Keratinocyte (primary cell): Measurements from ENCODE around the gene IFT122. TPM values are rescaled to one million over a fixed set of nuclear protein-coding genes. Genes with fewer than 3 reads are reported as not detected.

Experiments used
- DNase-seq: peaks from one replicate; pipeline ENCODE4 v3.0.0-alpha.2; 2011; ENCODE audit warnings: low read depth, missing footprints, low spot score
- FAIRE-seq: peaks from 2 replicates; lab custom pipeline; 2011; peaks lifted over from hg19 to GRCh38; lab: Jason Lieb, UNC
- H2AFZ ChIP-seq: 2 replicates; pipeline ENCODE4 v1.6.0; 2012; ENCODE audit warnings: low read length, control low read depth, inconsistent platforms; ENCODE audit not compliant: control insufficient read depth
- H3K27ac ChIP-seq: 2 replicates; pipeline ENCODE4 v1.5.1; 2011; ENCODE audit warnings: low read length; ENCODE audit not compliant: control insufficient read depth, insufficient read depth
- H3K27me3 ChIP-seq: 3 replicates; pipeline ENCODE4 v1.6.0; 2011; ENCODE audit warnings: low read length; ENCODE audit not compliant: control insufficient read depth, insufficient read depth; ENCODE audit errors: extremely low read depth
- H3K36me3 ChIP-seq, 2 experiments: 2 replicates in 1 of 2; 3 replicates in 1 of 2; pipeline ENCODE4 v1.5.1; 2011; ENCODE audit warnings: low read length in 2 of 2, mild to moderate bottlenecking in 1 of 2; ENCODE audit not compliant: control insufficient read depth in 2 of 2, insufficient read depth in 2 of 2; ENCODE audit errors: extremely low read depth in 1 of 2
- H3K4me1 ChIP-seq: 3 replicates; pipeline ENCODE4 v1.5.1; 2011; ENCODE audit warnings: low read length; ENCODE audit not compliant: control insufficient read depth, insufficient read depth; ENCODE audit errors: extremely low read depth
- H3K4me2 ChIP-seq: 3 replicates; pipeline ENCODE4 v1.6.0; 2011; ENCODE audit warnings: low read depth, low read length; ENCODE audit not compliant: control insufficient read depth, insufficient read depth; ENCODE audit errors: extremely low read depth
- H3K4me3 ChIP-seq, 3 experiments: fragments of 200-600 bp in 1 of 3; sonication (generic) in 1 of 3; 2 replicates in 2 of 3; 3 replicates in 1 of 3; pipeline ENCODE4 v1.5.1; 2011 to 2016; ENCODE audit warnings: low read length in 3 of 3, mild to moderate bottlenecking in 3 of 3, control low read depth in 2 of 3, inconsistent platforms in 1 of 3, low read depth in 1 of 3, mixed read lengths in 1 of 3, mixed run types in 1 of 3, moderate library complexity in 1 of 3; ENCODE audit not compliant: control insufficient read depth in 2 of 3, insufficient read depth in 2 of 3; ENCODE audit errors: extremely low read depth in 1 of 3
- H3K79me2 ChIP-seq: 2 replicates; pipeline ENCODE4 v1.6.0; 2012; ENCODE audit warnings: low read length; ENCODE audit not compliant: control insufficient read depth, insufficient read depth
- H3K9ac ChIP-seq: 3 replicates; pipeline ENCODE4 v1.6.0; 2011; ENCODE audit warnings: low read length; ENCODE audit not compliant: control insufficient read depth, insufficient read depth; ENCODE audit errors: extremely low read depth
- H3K9me1 ChIP-seq: 3 replicates; pipeline ENCODE4 v1.6.0; 2011; ENCODE audit warnings: low read length; ENCODE audit not compliant: control insufficient read depth, insufficient read depth; ENCODE audit errors: extremely low read depth
- H3K9me3 ChIP-seq: 2 replicates; pipeline ENCODE4 v1.5.1; 2012; ENCODE audit warnings: low read depth, low read length; ENCODE audit not compliant: control insufficient read depth
- H4K20me1 ChIP-seq: 3 replicates; pipeline ENCODE4 v1.6.0; 2011; ENCODE audit warnings: low read length; ENCODE audit not compliant: control insufficient read depth, insufficient read depth; ENCODE audit errors: extremely low read depth
- CTCF ChIP-seq, 3 experiments: IDR thresholded peaks in 1 of 3; conservative IDR thresholded peaks in 1 of 3; optimal IDR thresholded peaks in 1 of 3; 2 replicates in 2 of 3; 3 replicates in 1 of 3; pipeline versions ENCODE3 to v1.5.1; 2011; ENCODE audit warnings: low read length in 3 of 3, mild to moderate bottlenecking in 3 of 3, moderate library complexity in 2 of 3, control low read depth in 1 of 3, inconsistent platforms in 1 of 3; ENCODE audit not compliant: insufficient read depth in 2 of 3; ENCODE audit errors: extremely low read depth in 1 of 3
- EZH2 ChIP-seq: IDR thresholded peaks from one replicate; pipeline ENCODE4 v1.6.1; 2012; ENCODE audit warnings: inconsistent platforms, mild to moderate bottlenecking, low read length, moderate library complexity
- dilution Hi-C: fragments of 300-500 bp; cut with MboI; formaldehyde crosslinking; loops from one replicate; pipeline ENCODE4 v1.7.0; 2020; ENCODE audit warnings: low sequenced_read_pairs; ENCODE audit not compliant: extremely low pct_ligation_motif_present
- polyA plus RNA-seq, 5 experiments: library from polyadenylated mRNA; depleted of rRNA in 3 of 5; stranded (reverse) in 3 of 5; stranded (forward) in 1 of 5; unstranded in 1 of 5; fragments of >200 nt; gene quantifications; 1 replicate in 1 of 5; 2 replicates in 3 of 5; 3 replicates in 1 of 5; pipeline versions ENCODE4 v1.2.1 to v1.2.3, GENCODE V29; 2011 to 2012; ENCODE audit warnings: missing spikeins in 2 of 5, low read depth in 1 of 5, low replicate concordance in 1 of 5

IFT122 gene
- polyA plus RNA-seq, 1 donor (not counting 4 experiments of a cell fraction or from before 2014, with no cell fraction given), result 7.1 TPM

- no peak for FAIRE-seq
Observed at GRCh38 chr3:129565902-129566301, 125.9 kb downstream of the IFT122 start.

GRCh38 chr3:129567176-129567705 is 127.2 kb downstream of the IFT122 start:
- H2AFZ ChIP-seq, result no peak overlapping the region
- no peaks in the 10 kb centered on the region for H3K9me1 ChIP-seq
- no peak for DNase-seq

More at GRCh38 chr3:129565902-129566301, 125.9 kb downstream of the IFT122 start:
- no peaks in the 10 kb centered on the region for H3K4me1 ChIP-seq
- H4K20me1 ChIP-seq, result no peaks in the 10 kb centered on the region
- no peaks in the 10 kb centered on the region for H3K79me2 ChIP-seq
- dilution Hi-C loops, result no loop called here
- H3K36me3 ChIP-seq, result no peaks in the 10 kb centered on the region
- H3K9me1 ChIP-seq, result no peaks in the 10 kb centered on the region
- H3K9me3 ChIP-seq, result no peaks in the 10 kb centered on the region
- TF ChIP-seq CTCF (optimal IDR thresholded peaks at IDR 0.05 in 1 of 3, IDR thresholded peaks at IDR 0.05 in 1 of 3, conservative IDR thresholded peaks at IDR 0.05 in 1 of 3; ENCODE audit: extremely low read depth in 1 of 3, insufficient read depth in 2 of 3, low read length in 3 of 3) (no peak), EZH2 (no peak)
- H3K27me3 ChIP-seq, result peaks cover 6% of the 10 kb centered on the region
- no peak overlapping the region for H2AFZ ChIP-seq
- H3K9ac ChIP-seq, result no peak overlapping the region
- no peak overlapping the region for H3K4me2 ChIP-seq
- H3K4me3 ChIP-seq, result no peak overlapping the region
- no peak overlapping the region for H3K27ac ChIP-seq
- DNase-seq, result no peak

More at GRCh38 chr3:129567176-129567705, 127.2 kb downstream of the IFT122 start:
- H3K9me3 ChIP-seq, result no peaks in the 10 kb centered on the region
- H3K79me2 ChIP-seq, result no peaks in the 10 kb centered on the region
- dilution Hi-C loops, result no loop called here
- H3K4me3 ChIP-seq, result no peak overlapping the region
- FAIRE-seq, result no peak
- TF ChIP-seq CTCF (optimal IDR thresholded peaks at IDR 0.05 in 1 of 3, IDR thresholded peaks at IDR 0.05 in 1 of 3, conservative IDR thresholded peaks at IDR 0.05 in 1 of 3; ENCODE audit: extremely low read depth in 1 of 3, insufficient read depth in 2 of 3, low read length in 3 of 3) (no peak), EZH2 (no peak)
- H3K27ac ChIP-seq, result no peak overlapping the region
- H3K36me3 ChIP-seq, result no peaks in the 10 kb centered on the region
- peaks cover 6% of the 10 kb centered on the region for H3K27me3 ChIP-seq
- H4K20me1 ChIP-seq, result no peaks in the 10 kb centered on the region
- no peak overlapping the region for H3K4me2 ChIP-seq
- no peaks in the 10 kb centered on the region for H3K4me1 ChIP-seq
- H3K9ac ChIP-seq, result no peak overlapping the region
